Esophagus muscularis mucosa (tissue), 3 donors: Measurements from ENCODE around the gene EPOP.

ENCODE experiments used
- EP300 ChIP-seq: sonication (generic); formaldehyde crosslinking; IDR thresholded peaks from one replicate; pipeline ENCODE4 v1.6.1; 2017; ENCODE audit warnings: antibody characterized with exemption
- TF ChIP-seq, protein P1 (sequence below), 3 experiments: fragments of 200-600 bp in 2 of 3; fragments of 450-650 bp in 1 of 3; sonication (generic) in 2 of 3; IDR thresholded peaks; one replicate each; pipeline ENCODE4 v1.5.1; 2017 to 2019; ENCODE audit warnings: antibody characterized with exemption in 3 of 3, mild to moderate bottlenecking in 2 of 3, moderate library complexity in 1 of 3

- TF ChIP-seq, protein P1, sequence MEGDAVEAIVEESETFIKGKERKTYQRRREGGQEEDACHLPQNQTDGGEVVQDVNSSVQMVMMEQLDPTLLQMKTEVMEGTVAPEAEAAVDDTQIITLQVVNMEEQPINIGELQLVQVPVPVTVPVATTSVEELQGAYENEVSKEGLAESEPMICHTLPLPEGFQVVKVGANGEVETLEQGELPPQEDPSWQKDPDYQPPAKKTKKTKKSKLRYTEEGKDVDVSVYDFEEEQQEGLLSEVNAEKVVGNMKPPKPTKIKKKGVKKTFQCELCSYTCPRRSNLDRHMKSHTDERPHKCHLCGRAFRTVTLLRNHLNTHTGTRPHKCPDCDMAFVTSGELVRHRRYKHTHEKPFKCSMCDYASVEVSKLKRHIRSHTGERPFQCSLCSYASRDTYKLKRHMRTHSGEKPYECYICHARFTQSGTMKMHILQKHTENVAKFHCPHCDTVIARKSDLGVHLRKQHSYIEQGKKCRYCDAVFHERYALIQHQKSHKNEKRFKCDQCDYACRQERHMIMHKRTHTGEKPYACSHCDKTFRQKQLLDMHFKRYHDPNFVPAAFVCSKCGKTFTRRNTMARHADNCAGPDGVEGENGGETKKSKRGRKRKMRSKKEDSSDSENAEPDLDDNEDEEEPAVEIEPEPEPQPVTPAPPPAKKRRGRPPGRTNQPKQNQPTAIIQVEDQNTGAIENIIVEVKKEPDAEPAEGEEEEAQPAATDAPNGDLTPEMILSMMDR (IDR thresholded peaks at IDR 0.05): no peak
- TF ChIP-seq EP300: no peak
Observed at GRCh38 chr17:38711792-38712571, 37.2 kb upstream of the EPOP start.
